ENCODE data around the gene LDHD.

GRCh38 chr16:75087375-75087979 is 29.1 kb downstream of the LDHD start:
- no peak for TF ChIP-seq CTCF (IDR thresholded peaks at IDR 0.05; ENCODE audit: low read depth, low read length)
- no peak for TF ChIP-seq EZH2phosphoT487 (IDR thresholded peaks at IDR 0.05; ENCODE audit: low read depth)
